HG03025 (cell line): ENCODE measurements around the gene RTN4R.
"Not testable (repeated sequence)": the region's sequence is repeated elsewhere in the genome, so short reads cannot be mapped to it uniquely, and the experiment has no call there.

Experiments
- ATAC-seq: cut with Tn5 transposase; IDR thresholded peaks from one replicate; pipeline ENCODE4 v1.9.1; 2021; ENCODE audit warnings: mild to moderate bottlenecking, moderate library complexity; ENCODE audit not compliant: unreplicated experiment, low FRiP score

The RTN4R gene

GRCh38 chr22:20305894-20306645 is 38.0 kb upstream of the RTN4R start:
- ATAC-seq, result no peak

- ATAC-seq, result not testable (repeated sequence)
These were observed 37.2 kb upstream of the RTN4R start for GRCh38 chr22:20305230-20305893.

- ATAC-seq, result no peak
These were observed 36.5 kb upstream of the RTN4R start for GRCh38 chr22:20304646-20305045.

DNA sequence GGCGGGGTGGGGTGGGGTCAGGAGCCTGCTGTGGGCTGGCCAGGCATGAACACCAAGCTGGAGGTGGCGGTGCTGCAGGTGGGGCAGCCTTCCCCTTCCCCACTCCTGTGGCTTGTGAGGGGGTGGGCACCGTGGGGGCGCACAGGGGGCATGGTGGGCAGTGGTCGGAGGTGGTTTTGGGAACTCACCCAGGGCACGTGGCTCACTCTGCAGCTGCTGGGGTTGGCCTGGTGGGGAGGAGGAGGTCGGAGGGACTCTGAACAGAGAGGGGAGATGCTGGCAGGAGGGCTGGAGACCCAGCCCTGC is 35.1 kb upstream of the RTN4R start:
- not testable (repeated sequence) for ATAC-seq

- no peak for ATAC-seq
These were observed 34.5 kb upstream of the RTN4R start for GRCh38 chr22:20302438-20303228.

DNA sequence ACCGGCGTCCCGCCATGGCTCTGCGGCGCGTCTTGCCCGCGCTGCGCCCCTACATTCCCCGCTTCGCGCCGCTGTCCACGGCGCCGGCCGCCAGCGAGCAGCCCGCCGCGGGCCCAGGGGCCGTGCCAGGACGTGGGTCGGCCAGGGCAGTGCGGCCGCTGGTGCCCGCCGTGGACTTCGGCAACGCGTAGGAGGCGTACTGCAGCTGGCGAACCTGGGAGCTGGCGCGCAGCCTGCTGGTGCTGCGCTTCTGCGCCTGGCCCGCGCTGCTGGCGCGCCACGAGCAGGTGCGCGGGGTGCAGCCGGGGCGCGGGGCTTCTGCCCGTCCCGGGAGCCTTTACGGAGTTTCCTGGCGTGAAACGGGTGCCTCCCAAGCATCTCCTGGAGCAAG is 31.6 kb upstream of the RTN4R start:
- ATAC-seq, result no peak

GRCh38 chr22:20298803-20299745 is 31.0 kb upstream of the RTN4R start:
- ATAC-seq, result no peak

GRCh38 chr22:20298110-20298802 is 30.1 kb upstream of the RTN4R start:
- no peak for ATAC-seq

DNA sequence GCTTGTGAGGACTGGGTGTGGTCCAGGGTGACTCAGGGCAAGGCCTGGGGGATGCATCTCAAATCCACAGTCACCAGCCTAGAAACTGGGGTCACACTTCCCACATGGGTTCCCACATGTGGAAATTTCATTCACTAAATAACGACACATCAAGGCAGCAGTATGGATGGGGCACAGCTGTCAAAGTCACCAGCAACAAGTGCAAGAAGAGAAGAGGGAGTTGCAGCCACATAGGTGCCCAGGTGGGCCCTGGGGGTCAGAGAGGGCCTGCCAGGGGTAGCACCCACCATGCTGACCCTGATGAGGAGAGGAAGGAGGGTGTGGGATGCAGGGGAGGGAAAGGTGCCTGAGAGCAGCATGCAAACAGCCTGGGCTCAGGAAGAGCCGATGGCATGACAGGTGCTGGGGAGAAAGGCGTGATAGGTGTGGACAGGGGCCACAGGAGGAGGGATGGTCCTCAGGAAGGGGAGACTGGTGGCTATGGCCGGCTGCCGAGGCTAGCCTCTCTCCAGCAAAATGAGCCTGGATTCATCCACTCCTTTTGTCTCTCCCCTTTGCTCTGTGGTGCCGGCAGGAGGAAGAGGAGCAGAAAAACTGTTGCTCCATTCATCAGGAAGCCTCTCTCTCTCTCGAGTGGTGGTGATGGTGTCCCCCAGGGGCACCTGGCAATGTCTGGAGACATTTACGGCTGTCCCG is 29.4 kb upstream of the RTN4R start:
- no peak for ATAC-seq

GRCh38 chr22:20296598-20296997 is 28.5 kb upstream of the RTN4R start:
- no peak for ATAC-seq

DNA sequence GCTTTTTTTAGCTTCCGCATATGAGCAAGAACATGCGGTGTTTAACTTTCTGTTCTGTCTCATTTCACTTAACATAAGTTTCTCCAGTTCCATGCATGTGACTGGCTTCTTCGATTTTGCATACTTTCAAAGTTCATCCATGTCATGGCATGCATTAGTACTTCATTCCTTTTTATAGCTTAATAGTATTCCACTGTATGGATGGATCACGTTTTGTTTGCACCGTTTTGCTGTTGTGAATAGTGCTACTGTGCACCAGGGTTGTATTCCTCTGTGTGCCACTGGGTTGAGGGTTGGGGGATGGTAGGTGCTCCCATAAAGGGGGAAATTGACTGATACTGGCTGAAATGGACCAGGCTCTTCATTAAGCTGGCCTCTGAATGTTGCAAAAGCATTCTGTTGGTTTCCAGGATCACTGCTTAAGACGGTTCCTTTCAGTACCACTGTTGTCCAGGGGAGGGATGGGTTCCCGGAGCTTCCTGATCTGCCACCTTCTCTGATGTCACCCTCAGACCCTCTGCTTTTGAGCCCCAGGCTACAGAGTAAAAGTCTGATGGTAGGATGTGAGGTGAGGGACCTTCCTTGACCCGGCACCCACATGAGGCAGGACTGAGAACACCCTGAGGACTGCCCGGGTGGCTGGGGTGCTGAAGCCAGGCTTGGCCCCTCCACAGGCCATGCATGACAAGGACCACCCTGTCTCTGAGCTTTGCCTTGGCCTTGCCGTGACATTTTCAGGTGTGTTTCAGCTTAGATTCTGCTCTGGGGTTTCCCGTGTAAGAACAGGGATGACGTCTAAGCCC is 27.3 kb upstream of the RTN4R start:
- no peak for ATAC-seq

DNA sequence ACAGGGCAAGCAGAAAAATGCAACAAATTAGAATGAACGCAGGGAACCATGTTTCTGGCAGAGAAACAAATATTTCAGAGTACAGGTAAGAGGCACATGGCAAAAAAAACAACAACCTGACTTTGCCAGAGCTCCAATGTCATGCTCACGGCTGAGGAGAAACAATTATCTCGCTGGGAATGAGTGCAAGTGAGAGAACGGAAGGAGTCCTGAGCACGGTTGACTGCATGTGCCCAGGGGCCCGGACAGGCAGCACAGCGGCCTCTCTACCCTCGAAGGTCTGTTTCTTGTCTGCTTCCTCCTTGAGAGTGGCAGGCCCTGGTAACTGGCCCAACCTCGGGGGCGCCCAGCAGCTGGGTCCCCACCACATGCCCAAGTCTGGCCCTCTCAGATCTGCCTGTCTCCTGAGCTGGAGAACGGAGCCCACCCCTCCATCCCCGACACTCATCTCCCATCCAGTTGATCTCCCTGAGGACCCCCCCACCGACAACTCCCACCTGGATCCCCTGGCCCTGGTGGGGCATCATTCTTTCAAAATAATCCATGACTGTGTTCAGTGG is 24.6 kb upstream of the RTN4R start:
- ATAC-seq, result no peak

DNA sequence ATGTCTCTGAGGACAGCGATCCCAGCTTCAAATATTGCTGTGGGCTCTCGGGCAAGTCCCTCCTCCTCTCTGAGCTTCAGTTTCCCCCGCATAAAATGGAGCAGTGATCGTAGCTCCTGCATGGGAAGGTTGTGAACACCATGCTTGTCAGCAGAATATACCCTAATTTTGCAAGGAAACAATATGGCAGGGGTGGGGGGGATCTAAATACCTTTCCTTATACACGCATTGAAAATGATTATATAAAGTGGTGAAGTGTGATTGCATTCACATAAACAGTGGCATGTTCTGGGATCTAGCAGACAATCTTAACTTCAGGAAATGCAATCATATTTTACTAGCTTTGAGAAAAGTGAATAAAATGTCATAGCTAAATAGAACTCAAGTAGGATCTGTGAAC is 24.0 kb upstream of the RTN4R start:
- no peak for ATAC-seq

- ATAC-seq, result no peak
These were observed 23.5 kb upstream of the RTN4R start for GRCh38 chr22:20291604-20292063.

- ATAC-seq, result no peak
These were observed 23.1 kb upstream of the RTN4R start for GRCh38 chr22:20291249-20291586.

GRCh38 chr22:20290578-20291248 is 22.6 kb upstream of the RTN4R start:
- ATAC-seq, result no peak

GRCh38 chr22:20290045-20290392 is 21.9 kb upstream of the RTN4R start:
- ATAC-seq, result no peak
